ENCODE results near the gene SPINK4.

The SPINK4 gene

GRCh38 chr9:33289496-33289895 is 49.5 kb downstream of the SPINK4 start:
- Histone ChIP-seq H3K27ac (ENCODE audit: low read depth, low read length) (peak overlapping the region; percentile 98), H3K4me3 (ENCODE audit: low read depth in 1 of 5, low read length in 5 of 5) (peak overlapping the region in 4 of 5 donors; percentile 85 to 98 (median 91)), H3K36me3 (ENCODE audit: control insufficient read depth in 5 of 5, insufficient read depth in 5 of 5, low read length in 5 of 5) (peaks cover 3 to 13% (median 6%) of the 10 kb centered on the region in 5 donors), H3K9me3 (ENCODE audit: control insufficient read depth in 5 of 5, low read length in 5 of 5) (no peaks in the 10 kb centered on the region), H3K4me1 (ENCODE audit: control insufficient read depth in 5 of 5, insufficient read depth in 5 of 5, low read length in 5 of 5) (peaks cover 1 to 46% (median 36%) of the 10 kb centered on the region in 5 donors), H3K9ac (ENCODE audit: low read length in 5 of 5) (peak overlapping the region in 3 of 5 donors; percentile 92 to 94 (median 93)), H3K27me3 (ENCODE audit: control insufficient read depth in 5 of 5, insufficient read depth in 4 of 5, low read length in 5 of 5) (no peaks in the 10 kb centered on the region)

GRCh38 chr9:33289936-33290246 is 49.9 kb downstream of the SPINK4 start:
- Histone ChIP-seq H3K9ac (ENCODE audit: low read length in 5 of 5) (peak overlapping the region; percentile 85 to 95 (median 93)), H3K4me1 (ENCODE audit: control insufficient read depth in 5 of 5, insufficient read depth in 5 of 5, low read length in 5 of 5) (peaks cover 1 to 46% (median 36%) of the 10 kb centered on the region in 5 donors), H3K27me3 (ENCODE audit: control insufficient read depth in 5 of 5, insufficient read depth in 4 of 5, low read length in 5 of 5) (no peaks in the 10 kb centered on the region), H3K36me3 (ENCODE audit: control insufficient read depth in 5 of 5, insufficient read depth in 5 of 5, low read length in 5 of 5) (peaks cover 3 to 17% (median 9%) of the 10 kb centered on the region in 5 donors), H3K9me3 (ENCODE audit: control insufficient read depth in 5 of 5, low read length in 5 of 5) (no peaks in the 10 kb centered on the region), H3K4me3 (ENCODE audit: low read depth in 1 of 5, low read length in 5 of 5) (peak overlapping the region; percentile 85 to 98 (median 93)), H3K27ac (ENCODE audit: low read depth, low read length) (peak overlapping the region; percentile 98)

- Histone ChIP-seq H3K4me3 (ENCODE audit: low read depth in 1 of 5, low read length in 5 of 5) (peak within 1 kb of the TSS; percentile 85 to 98 (median 93)), H3K9ac (ENCODE audit: low read length in 5 of 5) (peak within 1 kb of the TSS; percentile 92 to 95 (median 94)), H3K9me3 (ENCODE audit: control insufficient read depth in 5 of 5, low read length in 5 of 5) (no peaks in the 10 kb centered on the region), H3K36me3 (ENCODE audit: control insufficient read depth in 5 of 5, insufficient read depth in 5 of 5, low read length in 5 of 5) (peaks cover 7 to 22% (median 14%) of the 10 kb centered on the region in 5 donors), H3K27me3 (ENCODE audit: control insufficient read depth in 5 of 5, insufficient read depth in 4 of 5, low read length in 5 of 5) (no peaks in the 10 kb centered on the region), H3K27ac (ENCODE audit: low read depth, low read length) (peak within 1 kb of the TSS; percentile 98), H3K4me1 (ENCODE audit: control insufficient read depth in 5 of 5, insufficient read depth in 5 of 5, low read length in 5 of 5) (peaks cover 1 to 51% (median 36%) of the 10 kb centered on the region in 5 donors)
Measured at GRCh38 chr9:33290247-33291030, 50.5 kb downstream of the SPINK4 start, which contains the start of gene NFX1. NFX1 (plus strand) TSS chr9:33290516; CDS start chr9:33290573, 57 bp downstream.

GRCh38 chr9:33291031-33291397 is 51.0 kb downstream of the SPINK4 start:
- H3K9me3 ChIP-seq (ENCODE audit: control insufficient read depth in 5 of 5, low read length in 5 of 5): no peaks in the 10 kb centered on the region
- H3K27me3 ChIP-seq (ENCODE audit: control insufficient read depth in 5 of 5, insufficient read depth in 4 of 5, low read length in 5 of 5): no peaks in the 10 kb centered on the region
- peak overlapping the region; percentile 92 to 95 (median 94) for H3K9ac ChIP-seq (ENCODE audit: low read length in 5 of 5)
- H3K4me1 ChIP-seq (ENCODE audit: control insufficient read depth in 5 of 5, insufficient read depth in 5 of 5, low read length in 5 of 5): peaks cover 1 to 52% (median 36%) of the 10 kb centered on the region in 5 donors
- H3K27ac ChIP-seq (ENCODE audit: low read depth, low read length): peak overlapping the region; percentile 98
- peaks cover 9 to 21% (median 16%) of the 10 kb centered on the region in 5 donors for H3K36me3 ChIP-seq (ENCODE audit: control insufficient read depth in 5 of 5, insufficient read depth in 5 of 5, low read length in 5 of 5)
- peak overlapping the region; percentile 85 to 96 (median 93) for H3K4me3 ChIP-seq (ENCODE audit: low read depth in 1 of 5, low read length in 5 of 5)

- H3K4me1 ChIP-seq (ENCODE audit: control insufficient read depth in 5 of 5, insufficient read depth in 5 of 5, low read length in 5 of 5): peaks cover under 1 to 58% (median 44%) of the 10 kb centered on the region in 5 donors
- H3K36me3 ChIP-seq (ENCODE audit: control insufficient read depth in 5 of 5, insufficient read depth in 5 of 5, low read length in 5 of 5): peaks cover 13 to 29% (median 25%) of the 10 kb centered on the region in 5 donors
- H3K27me3 ChIP-seq (ENCODE audit: control insufficient read depth in 5 of 5, insufficient read depth in 4 of 5, low read length in 5 of 5): no peaks in the 10 kb centered on the region
- no peaks in the 10 kb centered on the region for H3K9me3 ChIP-seq (ENCODE audit: control insufficient read depth in 5 of 5, low read length in 5 of 5)
- H3K27ac ChIP-seq (ENCODE audit: low read depth, low read length): peak overlapping the region; percentile 98
- no peak overlapping the region for H3K4me3 ChIP-seq (ENCODE audit: low read depth in 1 of 5, low read length in 5 of 5)
- no peak overlapping the region for H3K9ac ChIP-seq (ENCODE audit: low read length in 5 of 5)
Measured at GRCh38 chr9:33291901-33292300, 51.9 kb downstream of the SPINK4 start.

GRCh38 chr9:33293782-33294181 is 53.8 kb downstream of the SPINK4 start:
- Histone ChIP-seq H3K36me3 (ENCODE audit: control insufficient read depth in 5 of 5, insufficient read depth in 5 of 5, low read length in 5 of 5) (peaks cover 17 to 46% (median 44%) of the 10 kb centered on the region in 5 donors), H3K4me3 (ENCODE audit: low read depth in 1 of 5, low read length in 5 of 5) (no peak overlapping the region), H3K9ac (ENCODE audit: low read length in 5 of 5) (no peak overlapping the region), H3K4me1 (ENCODE audit: control insufficient read depth in 5 of 5, insufficient read depth in 5 of 5, low read length in 5 of 5) (peaks cover 0 to 72% (median 60%) of the 10 kb centered on the region in 5 donors), H3K9me3 (ENCODE audit: control insufficient read depth in 5 of 5, low read length in 5 of 5) (no peaks in the 10 kb centered on the region), H3K27me3 (ENCODE audit: control insufficient read depth in 5 of 5, insufficient read depth in 4 of 5, low read length in 5 of 5) (no peaks in the 10 kb centered on the region), H3K27ac (ENCODE audit: low read depth, low read length) (no peak overlapping the region)

- peaks cover 0 to 71% (median 63%) of the 10 kb centered on the region in 5 donors for H3K4me1 ChIP-seq (ENCODE audit: control insufficient read depth in 5 of 5, insufficient read depth in 5 of 5, low read length in 5 of 5)
Measured at GRCh38 chr9:33294670-33295432, 54.9 kb downstream of the SPINK4 start.

GRCh38 chr9:33295571-33295970 is 55.6 kb downstream of the SPINK4 start:
- Histone ChIP-seq H3K27me3 (ENCODE audit: control insufficient read depth in 5 of 5, insufficient read depth in 4 of 5, low read length in 5 of 5) (no peaks in the 10 kb centered on the region), H3K27ac (ENCODE audit: low read depth, low read length) (no peak overlapping the region), H3K4me1 (ENCODE audit: control insufficient read depth in 5 of 5, insufficient read depth in 5 of 5, low read length in 5 of 5) (peaks cover 0 to 69% (median 62%) of the 10 kb centered on the region in 5 donors), H3K9me3 (ENCODE audit: control insufficient read depth in 5 of 5, low read length in 5 of 5) (no peaks in the 10 kb centered on the region), H3K4me3 (ENCODE audit: low read depth in 1 of 5, low read length in 5 of 5) (no peak overlapping the region), H3K36me3 (ENCODE audit: control insufficient read depth in 5 of 5, insufficient read depth in 5 of 5, low read length in 5 of 5) (peaks cover 20 to 62% (median 50%) of the 10 kb centered on the region in 5 donors), H3K9ac (ENCODE audit: low read length in 5 of 5) (no peak overlapping the region)

More at GRCh38 chr9:33294670-33295432, 54.9 kb downstream of the SPINK4 start:
- Histone ChIP-seq H3K9me3 (ENCODE audit: control insufficient read depth in 5 of 5, low read length in 5 of 5) (no peaks in the 10 kb centered on the region), H3K9ac (ENCODE audit: low read length in 5 of 5) (peak overlapping the region in 1 of 5 donors; percentile 7), H3K27me3 (ENCODE audit: control insufficient read depth in 5 of 5, insufficient read depth in 4 of 5, low read length in 5 of 5) (no peaks in the 10 kb centered on the region), H3K36me3 (ENCODE audit: control insufficient read depth in 5 of 5, insufficient read depth in 5 of 5, low read length in 5 of 5) (peaks cover 20 to 56% (median 50%) of the 10 kb centered on the region in 5 donors), H3K27ac (ENCODE audit: low read depth, low read length) (no peak overlapping the region), H3K4me3 (ENCODE audit: low read depth in 1 of 5, low read length in 5 of 5) (no peak overlapping the region)

- no peaks in the 10 kb centered on the region for H3K27me3 ChIP-seq (ENCODE audit: control insufficient read depth in 5 of 5, insufficient read depth in 4 of 5, low read length in 5 of 5)
- H3K36me3 ChIP-seq (ENCODE audit: control insufficient read depth in 5 of 5, insufficient read depth in 5 of 5, low read length in 5 of 5): peaks cover 22 to 77% (median 64%) of the 10 kb centered on the region in 5 donors
- H3K27ac ChIP-seq (ENCODE audit: low read depth, low read length): peak overlapping the region; percentile 13
- H3K4me1 ChIP-seq (ENCODE audit: control insufficient read depth in 5 of 5, insufficient read depth in 5 of 5, low read length in 5 of 5): peaks cover 0 to 51% (median 50%) of the 10 kb centered on the region in 5 donors
- peak overlapping the region in 1 of 5 donors; percentile 38 for H3K9ac ChIP-seq (ENCODE audit: low read length in 5 of 5)
- H3K4me3 ChIP-seq (ENCODE audit: low read depth in 1 of 5, low read length in 5 of 5): no peak overlapping the region
- H3K9me3 ChIP-seq (ENCODE audit: control insufficient read depth in 5 of 5, low read length in 5 of 5): no peaks in the 10 kb centered on the region
Measured at GRCh38 chr9:33297432-33297831, 57.5 kb downstream of the SPINK4 start.
